Endothelial cell of umbilical vein (primary cell): Measurements from ENCODE around the gene GXYLT2. TPM values are rescaled to one million over a fixed set of nuclear protein-coding genes. Genes with fewer than 3 reads are reported as not detected.

Experiments
- BruUV-seq: library from RNA; stranded (reverse); fragments of 400-500 nt; replicated peaks from 2 replicates; lab custom pipeline; 2021; lab: Mats Ljungman, UMichigan
- CTCF ChIA-PET: fragments of 300-600, 350-600 bp; sonication (Branson Sonifier 250); formaldehyde crosslinking; loops from one replicate; lab custom pipeline; 2021; ENCODE audit warnings: antibody characterized with exemption, inconsistent platforms; lab: Charles Lee
- POLR2A ChIA-PET: fragments of 300-600, 350-600 bp; sonication (Branson Sonifier 250); formaldehyde crosslinking; loops from one replicate; lab custom pipeline; 2021; ENCODE audit warnings: antibody characterized with exemption, inconsistent platforms; lab: Charles Lee
- DNase-seq: peaks from one replicate; pipeline ENCODE4 v3.0.0-alpha.2; 2011; ENCODE audit warnings: low read depth, low spot score
- FAIRE-seq: peaks from 2 replicates; lab custom pipeline; 2011; peaks lifted over from hg19 to GRCh38; lab: Jason Lieb, UNC
- H2AFZ ChIP-seq: 2 replicates; pipeline ENCODE4 v1.6.0; 2012; ENCODE audit warnings: low read depth, low read length, control low read depth, inconsistent platforms
- H3K27ac ChIP-seq: 2 replicates; pipeline ENCODE4 v1.5.1; 2011; ENCODE audit warnings: low read depth, mild to moderate bottlenecking, control low read depth, low read length, moderate library complexity; ENCODE audit not compliant: insufficient read depth
- H3K27me3 ChIP-seq, 2 experiments: 2 replicates each; pipeline versions ENCODE4 v1.6.0 to v1.6.1; 2011; ENCODE audit warnings: low read length in 2 of 2, mixed read lengths in 1 of 2; ENCODE audit not compliant: control insufficient read depth in 2 of 2, insufficient read depth in 2 of 2
- H3K36me3 ChIP-seq, 2 experiments: 2 replicates in 1 of 2; 3 replicates in 1 of 2; pipeline ENCODE4 v1.5.1; 2011; ENCODE audit warnings: low read length in 2 of 2, mild to moderate bottlenecking in 1 of 2, moderate library complexity in 1 of 2; ENCODE audit not compliant: control insufficient read depth in 2 of 2, insufficient read depth in 2 of 2; ENCODE audit errors: extremely low read depth in 1 of 2
- H3K4me1 ChIP-seq: 3 replicates; pipeline ENCODE4 v1.5.1; 2011; ENCODE audit warnings: mild to moderate bottlenecking, low read length; ENCODE audit not compliant: control insufficient read depth, insufficient read depth; ENCODE audit errors: extremely low read depth
- H3K4me2 ChIP-seq: 2 replicates; pipeline ENCODE4 v1.6.1; 2011; ENCODE audit warnings: low read length, control low read depth, mixed read lengths; ENCODE audit not compliant: insufficient read depth
- H3K4me3 ChIP-seq, 3 experiments: fragments of 200-600 bp in 1 of 3; sonication (generic), shearing (Covaris generic) in 1 of 3; replicated peaks in 1 of 3; 2 replicates each; pipeline ENCODE4 v1.5.1; 2011 to 2016; ENCODE audit warnings: control low read depth in 3 of 3, low read length in 3 of 3, mild to moderate bottlenecking in 2 of 3, inconsistent platforms in 1 of 3, low read depth in 1 of 3, moderate library complexity in 1 of 3; ENCODE audit not compliant: insufficient read depth in 1 of 3
- H3K79me2 ChIP-seq: 2 replicates; pipeline ENCODE4 v1.6.0; 2012; ENCODE audit warnings: low read length, inconsistent platforms; ENCODE audit not compliant: control insufficient read depth, insufficient read depth
- H3K9ac ChIP-seq: replicated peaks from 2 replicates; pipeline ENCODE3; 2011; ENCODE audit warnings: low read length, control low read depth; ENCODE audit not compliant: insufficient read depth; ENCODE audit errors: extremely low read depth
- H3K9me1 ChIP-seq: replicated peaks from 3 replicates; pipeline ENCODE4 v1.6.0; 2011; ENCODE audit warnings: mild to moderate bottlenecking, low read length; ENCODE audit not compliant: control insufficient read depth, insufficient read depth; ENCODE audit errors: extremely low read depth
- H3K9me3 ChIP-seq: replicated peaks from 2 replicates; pipeline ENCODE4 v1.5.1; 2012; ENCODE audit warnings: low read length, inconsistent platforms; ENCODE audit not compliant: control insufficient read depth, insufficient read depth
- H4K20me1 ChIP-seq: replicated peaks from 2 replicates; pipeline ENCODE3; 2011; ENCODE audit warnings: mild to moderate bottlenecking, low read length; ENCODE audit not compliant: control insufficient read depth, insufficient read depth; ENCODE audit errors: extremely low read depth
- CTCF ChIP-seq, 2 donors: IDR thresholded peaks; 1 replicate in 1 of 2; 2 replicates in 1 of 2; pipeline ENCODE4 v1.5.1; 2011; ENCODE audit warnings: low read length in 2 of 2, mild to moderate bottlenecking in 2 of 2, moderate library complexity in 2 of 2, control low read depth in 1 of 2, inconsistent platforms in 1 of 2, low read depth in 1 of 2; ENCODE audit not compliant: insufficient read depth in 1 of 2; ENCODE audit errors: extremely low read depth in 1 of 2
- EZH2 ChIP-seq: IDR thresholded peaks from 2 replicates; pipeline ENCODE4 v1.6.1; 2012; ENCODE audit warnings: borderline replicate concordance, low read depth, mild to moderate bottlenecking, moderate library complexity, low read length, inconsistent platforms; ENCODE audit not compliant: severe bottlenecking
- FOS ChIP-seq: IDR thresholded peaks from 2 replicates; pipeline ENCODE4 v1.6.1; 2011; ENCODE audit warnings: mild to moderate bottlenecking, low read length, moderate library complexity, borderline replicate concordance; ENCODE audit not compliant: insufficient read depth
- GATA2 ChIP-seq: IDR thresholded peaks from 2 replicates; pipeline ENCODE4 v1.7.0; 2011; ENCODE audit warnings: low read depth, mild to moderate bottlenecking, moderate library complexity, mixed read lengths, low read length; ENCODE audit not compliant: insufficient read length, insufficient read depth
- JUN ChIP-seq: IDR thresholded peaks from 2 replicates; pipeline ENCODE4 v1.6.1; 2011; ENCODE audit warnings: borderline replicate concordance, low read depth; ENCODE audit not compliant: insufficient read length, insufficient read depth
- MAX ChIP-seq: IDR thresholded peaks from 2 replicates; pipeline ENCODE4 v1.6.1; 2011; ENCODE audit not compliant: insufficient read depth, insufficient read length
- MYC ChIP-seq: IDR thresholded peaks from one replicate; pipeline ENCODE4 v1.6.1; 2011; ENCODE audit warnings: mild to moderate bottlenecking, low read depth, low read length
- POLR2A ChIP-seq: IDR thresholded peaks from 2 replicates; pipeline ENCODE4 v1.6.1; 2012; ENCODE audit warnings: low read depth, mild to moderate bottlenecking, control low read depth, low read length
- POLR2AphosphoS5 ChIP-seq: IDR thresholded peaks from 2 replicates; pipeline ENCODE4 v1.6.1; 2012; ENCODE audit warnings: low read depth, mild to moderate bottlenecking, control low read depth, low read length, moderate library complexity; ENCODE audit not compliant: insufficient read depth
- dilution Hi-C: fragments of 300-500 bp; cut with MboI; formaldehyde crosslinking; loops from one replicate; pipeline ENCODE4 v1.15.0; 2019; ENCODE audit warnings: low sequenced_read_pairs; ENCODE audit not compliant: extremely low pct_ligation_motif_present
- intact Hi-C: fragments of 100-400 bp; cut with micrococcal nuclease; formaldehyde crosslinking; loops from one replicate; pipeline ENCODE4 v1.10.0; 2022
- polyA plus RNA-seq, 4 experiments: library from polyadenylated mRNA; depleted of rRNA in 3 of 4; stranded (reverse) in 3 of 4; unstranded in 1 of 4; fragments of >200 nt; gene quantifications; 2 replicates each; pipeline versions ENCODE4 v1.2.1 to v1.2.3, GENCODE V29; 2011 to 2012; ENCODE audit warnings: missing spikeins in 1 of 4
- total RNA-seq: library from RNA; stranded (reverse); gene quantifications from 2 replicates; pipeline ENCODE4 v1.2.3, GENCODE V29; 2021

Gene GXYLT2
- total and polyA plus RNA-seq, 2 donors (not counting 3 experiments of a cell fraction or from before 2014, with no cell fraction given), result 0.07 to 0.24 TPM

- TF ChIP-seq MYC, result no peak
- no peak for TF ChIP-seq GATA2
- TF ChIP-seq FOS, result no peak
- TF ChIP-seq POLR2A, result no peak
- no peak for TF ChIP-seq POLR2AphosphoS5
- TF ChIP-seq JUN, result no peak
- no peak for TF ChIP-seq CTCF (IDR thresholded peaks at IDR 0.05; ENCODE audit: extremely low read depth in 1 of 2, insufficient read depth in 1 of 2, low read depth in 1 of 2, low read length in 2 of 2)
- TF ChIP-seq EZH2, result no peak
- no peak for TF ChIP-seq MAX
- peaks cover 15% of the 10 kb centered on the region for H4K20me1 ChIP-seq
- H3K27ac ChIP-seq, result no peak overlapping the region
- BruUV-seq, result no TSS peak
- no peak overlapping the region for H3K4me3 ChIP-seq
- FAIRE-seq, result no peak
- H3K4me2 ChIP-seq, result no peak overlapping the region
- no peak overlapping the region for H3K9ac ChIP-seq
- no peak for DNase-seq
- no peaks in the 10 kb centered on the region for H3K27me3 ChIP-seq
- H2AFZ ChIP-seq, result no peak overlapping the region
- no peaks in the 10 kb centered on the region for H3K9me3 ChIP-seq
- intact Hi-C loops (no loop called here), dilution Hi-C loops (no loop called here)
- POLR2A ChIA-PET, result no interaction called here
- H3K36me3 ChIP-seq, result peaks cover 0 to 9% of the 10 kb centered on the region in 2 experiments
- H3K9me1 ChIP-seq, result no peaks in the 10 kb centered on the region
- peaks cover 26% of the 10 kb centered on the region for H3K4me1 ChIP-seq
- H3K79me2 ChIP-seq, result peaks cover 35% of the 10 kb centered on the region
- CTCF ChIA-PET, result interaction anchor here (1.9 to 8.8 kb wide), 2 partner anchors 56 to 61 kb away, joined by 5 to 69 read pairs; no protein-coding TSS in a partner anchor
Observed at GRCh38 chr3:72995337-72995736, 107.5 kb downstream of the GXYLT2 start.
